Measurements from ENCODE around the gene TSPAN4. TPM values are rescaled to one million over a fixed set of nuclear protein-coding genes. Genes with fewer than 3 reads are reported as not detected.

Gene TSPAN4
- total and polyA plus RNA-seq, 9 of the 15 experiments (the other 6 are each of a cell fraction or from before 2014, with no cell fraction given), result 0.07 to 31.0 (median 15.7) TPM

DNA sequence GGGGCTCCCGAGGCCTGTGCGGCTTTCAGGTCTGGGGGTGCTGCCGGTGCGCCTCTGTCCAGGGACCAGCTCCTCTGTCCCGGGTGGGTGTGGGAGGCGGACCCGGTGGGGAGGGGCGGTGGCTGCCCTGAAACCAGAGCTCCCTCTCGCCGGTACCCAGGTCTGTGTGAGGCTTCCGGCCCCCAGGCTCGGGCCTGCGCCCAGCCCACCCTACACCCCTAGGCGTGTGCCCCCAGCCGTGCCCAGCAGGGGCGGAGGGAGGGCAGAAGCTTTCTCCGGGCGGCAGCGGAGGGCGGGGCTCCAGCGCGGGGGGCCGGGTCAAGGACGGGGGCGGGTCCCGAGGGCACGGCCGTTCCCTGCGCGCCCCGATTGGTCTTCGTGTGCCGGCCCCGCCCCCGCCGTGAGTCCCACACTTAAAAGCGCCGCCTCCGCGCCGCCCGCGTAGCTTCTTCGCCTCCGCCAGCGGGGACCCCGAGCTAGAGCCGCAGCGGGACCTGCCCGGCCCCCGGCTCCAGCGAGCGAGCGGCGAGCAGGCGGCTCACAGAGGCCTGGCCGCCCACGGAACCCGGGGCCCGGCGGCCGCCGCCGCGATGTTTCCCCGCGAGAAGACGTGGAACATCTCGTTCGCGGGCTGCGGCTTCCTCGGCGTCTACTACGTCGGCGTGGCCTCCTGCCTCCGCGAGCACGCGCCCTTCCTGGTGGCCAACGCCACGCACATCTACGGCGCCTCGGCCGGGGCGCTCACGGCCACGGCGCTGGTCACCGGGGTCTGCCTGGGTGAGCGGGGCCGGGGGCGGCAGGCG lies 23.3 kb upstream of the TSPAN4 start (continued):
- TF ChIP-seq, protein P1, sequence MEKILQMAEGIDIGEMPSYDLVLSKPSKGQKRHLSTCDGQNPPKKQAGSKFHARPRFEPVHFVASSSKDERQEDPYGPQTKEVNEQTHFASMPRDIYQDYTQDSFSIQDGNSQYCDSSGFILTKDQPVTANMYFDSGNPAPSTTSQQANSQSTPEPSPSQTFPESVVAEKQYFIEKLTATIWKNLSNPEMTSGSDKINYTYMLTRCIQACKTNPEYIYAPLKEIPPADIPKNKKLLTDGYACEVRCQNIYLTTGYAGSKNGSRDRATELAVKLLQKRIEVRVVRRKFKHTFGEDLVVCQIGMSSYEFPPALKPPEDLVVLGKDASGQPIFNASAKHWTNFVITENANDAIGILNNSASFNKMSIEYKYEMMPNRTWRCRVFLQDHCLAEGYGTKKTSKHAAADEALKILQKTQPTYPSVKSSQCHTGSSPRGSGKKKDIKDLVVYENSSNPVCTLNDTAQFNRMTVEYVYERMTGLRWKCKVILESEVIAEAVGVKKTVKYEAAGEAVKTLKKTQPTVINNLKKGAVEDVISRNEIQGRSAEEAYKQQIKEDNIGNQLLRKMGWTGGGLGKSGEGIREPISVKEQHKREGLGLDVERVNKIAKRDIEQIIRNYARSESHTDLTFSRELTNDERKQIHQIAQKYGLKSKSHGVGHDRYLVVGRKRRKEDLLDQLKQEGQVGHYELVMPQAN (IDR thresholded peaks at IDR 0.05; ENCODE audit: borderline replicate concordance), result no peak
- TF ChIP-seq MCM7 (IDR thresholded peaks at IDR 0.05), result no peak
- no peak for TF ChIP-seq POLR2B (IDR thresholded peaks at IDR 0.05; ENCODE audit: low read depth, partially characterized antibody)
- TF ChIP-seq POLR3G (IDR thresholded peaks at IDR 0.05; ENCODE audit: extremely low read depth, insufficient read length, insufficient replicate concordance), result no peak
- TF ChIP-seq FOXK2 (conservative IDR thresholded peaks at IDR 0.05 in 1 of 2, IDR thresholded peaks at IDR 0.05 in 1 of 2; ENCODE audit: low read depth in 2 of 2), result no peak
- no peak for TF ChIP-seq SAFB2 (IDR thresholded peaks at IDR 0.05; ENCODE audit: borderline replicate concordance, low read depth, low read length, severe bottlenecking)
- peak; percentile 81 to 99; a peak in 3 of 4 replicates for TF ChIP-seq NONO (IDR thresholded peaks at IDR 0.05; ENCODE audit: low read depth in 2 of 2, low read length in 1 of 2)
- TF ChIP-seq NELFE (IDR thresholded peaks at IDR 0.05; ENCODE audit: insufficient read depth, insufficient read length), result peak; percentile 43
- TF ChIP-seq GTF2E2 (tag; IDR thresholded peaks at IDR 0.05), result no peak
- TF ChIP-seq SP2 (IDR thresholded peaks at IDR 0.05; ENCODE audit: extremely low read depth, low read depth, low read length, poor library complexity, severe bottlenecking), result no peak
- TF ChIP-seq, protein P2, sequence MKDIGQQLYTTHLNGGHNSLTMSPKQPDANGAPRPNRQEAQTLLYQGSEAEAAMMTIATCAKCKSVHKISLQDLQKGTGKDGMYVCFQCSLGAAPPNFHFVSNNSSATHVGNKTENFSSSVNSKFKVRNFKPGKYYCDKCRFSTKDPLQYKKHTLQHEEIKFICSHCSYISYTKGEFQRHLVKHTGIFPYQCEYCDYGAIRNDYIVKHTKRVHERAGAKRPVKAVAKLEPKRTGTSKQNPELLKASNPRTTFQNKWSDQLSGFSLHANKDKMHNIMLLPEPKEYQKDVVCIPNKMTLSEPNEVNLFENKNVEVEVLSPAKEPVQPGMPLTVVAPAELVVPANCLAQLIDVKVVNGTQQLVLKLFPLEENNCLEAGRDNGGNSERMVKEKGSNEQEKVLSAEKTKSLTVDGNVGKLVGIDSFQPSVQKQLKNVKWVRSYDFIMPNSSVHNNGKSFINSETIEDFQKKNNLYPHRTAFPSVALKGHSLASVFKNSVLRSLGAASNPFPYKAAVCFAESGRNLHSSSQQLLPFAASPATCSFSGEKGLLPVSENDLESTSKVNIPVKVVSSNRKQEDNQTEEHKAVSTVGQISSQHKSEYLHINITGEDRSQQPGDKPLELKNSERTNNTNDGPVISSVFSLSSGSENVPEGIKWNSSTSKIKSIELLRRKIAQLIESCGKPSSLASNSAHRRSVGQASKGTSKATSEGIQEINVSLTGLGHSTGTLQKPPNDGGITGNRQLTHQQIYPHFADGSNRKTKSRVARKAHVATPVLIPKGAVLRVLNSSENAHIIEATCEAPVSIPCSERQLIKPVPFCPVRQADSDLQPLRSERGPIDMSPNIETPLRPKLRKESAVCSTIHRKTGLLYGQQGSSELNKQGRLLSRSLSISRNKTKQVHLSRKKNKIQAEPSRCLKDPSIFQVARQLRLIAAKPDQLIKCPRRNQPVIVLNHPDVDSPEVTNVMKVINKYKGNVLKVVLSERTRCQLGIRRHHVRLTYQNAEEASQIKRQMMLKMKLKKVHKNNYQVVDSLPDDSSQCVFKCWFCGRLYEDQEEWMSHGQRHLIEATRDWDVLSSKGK (CRISPR knock-in tag; IDR thresholded peaks at IDR 0.05), result no peak
- no peak for TF ChIP-seq POU5F1 (IDR thresholded peaks at IDR 0.05; ENCODE audit: borderline replicate concordance, low read depth, low read length, partially characterized antibody)
- no peak for TF ChIP-seq SRSF1 (IDR thresholded peaks at IDR 0.05; ENCODE audit: low read depth, low read length)
- TF ChIP-seq HIVEP1 (CRISPR knock-in tag; IDR thresholded peaks at IDR 0.05), result no peak
- TF ChIP-seq, protein P3, sequence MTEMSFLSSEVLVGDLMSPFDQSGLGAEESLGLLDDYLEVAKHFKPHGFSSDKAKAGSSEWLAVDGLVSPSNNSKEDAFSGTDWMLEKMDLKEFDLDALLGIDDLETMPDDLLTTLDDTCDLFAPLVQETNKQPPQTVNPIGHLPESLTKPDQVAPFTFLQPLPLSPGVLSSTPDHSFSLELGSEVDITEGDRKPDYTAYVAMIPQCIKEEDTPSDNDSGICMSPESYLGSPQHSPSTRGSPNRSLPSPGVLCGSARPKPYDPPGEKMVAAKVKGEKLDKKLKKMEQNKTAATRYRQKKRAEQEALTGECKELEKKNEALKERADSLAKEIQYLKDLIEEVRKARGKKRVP (CRISPR knock-in tag; IDR thresholded peaks at IDR 0.05), result no peak
- TF ChIP-seq FOXK1 (CRISPR knock-in tag; IDR thresholded peaks at IDR 0.05; ENCODE audit: borderline replicate concordance), result no peak
- no peak for TF ChIP-seq CBX2 (IDR thresholded peaks at IDR 0.05; ENCODE audit: insufficient read depth, low read length, poor library complexity, severe bottlenecking)
- TF ChIP-seq TCF7L2 (IDR thresholded peaks at IDR 0.05; ENCODE audit: low read depth, low read length), result no peak
- no peak for TF ChIP-seq ZNF224 (CRISPR knock-in tag; IDR thresholded peaks at IDR 0.05)
- TF ChIP-seq RBM25 (IDR thresholded peaks at IDR 0.05; ENCODE audit: low read depth, low read length, severe bottlenecking), result no peak
- TF ChIP-seq ELF1 (tag; IDR thresholded peaks at IDR 0.05), result no peak

Measured in K562 (cell line).